Measurements from ENCODE around the gene JMJD1C. TPM values are rescaled to one million over a fixed set of nuclear protein-coding genes. Genes with fewer than 3 reads are reported as not detected.

Gene JMJD1C
- total RNA-seq, 4 donors from 2014 or later: 76.2 to 150 (median 101) TPM

GRCh38 chr10:63456437-63457210 lies 9.2 kb downstream of the JMJD1C start:
- Histone ChIP-seq H3K4me1 (peaks cover 0 to 18% (median 3%) of the 10 kb centered on the region in 3 donors), H3K27me3 (no peaks in the 10 kb centered on the region), H3K4me3 (no peak overlapping the region), H3K27ac (no peak overlapping the region), H3K9me3 (no peaks in the 10 kb centered on the region), H3K36me3 (no peaks in the 10 kb centered on the region)
- no peak for ATAC-seq
- TF ChIP-seq POLR2AphosphoS5 (IDR thresholded peaks at IDR 0.05) (no peak), POLR2A (IDR thresholded peaks at IDR 0.05) (no peak), CTCF (IDR thresholded peaks at IDR 0.05) (no peak), EP300 (IDR thresholded peaks at IDR 0.05) (no peak)
- WGBS, 2 donors (ENCODE audit: low coverage in 1 of 2): 51 to 69% methylated on average over 2 of the region's 2 CpGs

- H3K9me3 ChIP-seq: no peaks in the 10 kb centered on the region
- H3K27ac ChIP-seq: no peak overlapping the region
- H3K27me3 ChIP-seq: no peaks in the 10 kb centered on the region
- H3K36me3 ChIP-seq: no peaks in the 10 kb centered on the region
- ATAC-seq: no peak
- no peak overlapping the region for H3K4me3 ChIP-seq
- peaks cover 0 to 18% (median 3%) of the 10 kb centered on the region in 3 donors for H3K4me1 ChIP-seq
- TF ChIP-seq CTCF (IDR thresholded peaks at IDR 0.05) (no peak), POLR2AphosphoS5 (IDR thresholded peaks at IDR 0.05) (no peak), EP300 (IDR thresholded peaks at IDR 0.05) (no peak), POLR2A (IDR thresholded peaks at IDR 0.05) (no peak)
Measured at GRCh38 chr10:63455507-63455906, 10.3 kb downstream of the JMJD1C start.

- Histone ChIP-seq H3K27ac (no peak overlapping the region), H3K4me3 (no peak overlapping the region), H3K4me1 (peaks cover 0 to 18% (median 3%) of the 10 kb centered on the region in 3 donors), H3K27me3 (no peaks in the 10 kb centered on the region), H3K36me3 (no peaks in the 10 kb centered on the region), H3K9me3 (no peaks in the 10 kb centered on the region)
- ATAC-seq: no peak
- 50% methylated on average over 2 of the region's 2 CpGs for WGBS, 2 donors (ENCODE audit: low coverage in 1 of 2)
- no peak for TF ChIP-seq CTCF (IDR thresholded peaks at IDR 0.05)
- TF ChIP-seq EP300 (IDR thresholded peaks at IDR 0.05): no peak
- no peak for TF ChIP-seq POLR2AphosphoS5 (IDR thresholded peaks at IDR 0.05)
- no peak for TF ChIP-seq POLR2A (IDR thresholded peaks at IDR 0.05)
Measured at GRCh38 chr10:63454631-63455030, 11.1 kb downstream of the JMJD1C start.

- no peak overlapping the region for H3K27ac ChIP-seq
- H3K4me1 ChIP-seq: peaks cover 0 to 16% (median 3%) of the 10 kb centered on the region in 3 donors
- no peak overlapping the region for H3K4me3 ChIP-seq
- H3K36me3 ChIP-seq: no peaks in the 10 kb centered on the region
- no peak for ATAC-seq
- no peaks in the 10 kb centered on the region for H3K9me3 ChIP-seq
- H3K27me3 ChIP-seq: no peaks in the 10 kb centered on the region
- TF ChIP-seq POLR2AphosphoS5 (IDR thresholded peaks at IDR 0.05) (no peak), CTCF (IDR thresholded peaks at IDR 0.05) (no peak), POLR2A (IDR thresholded peaks at IDR 0.05) (no peak)
Measured at GRCh38 chr10:63452524-63452923, 13.3 kb downstream of the JMJD1C start.

GRCh38 chr10:63446716-63447440 lies 18.9 kb downstream of the JMJD1C start:
- ATAC-seq: no peak
- no peaks in the 10 kb centered on the region for H3K36me3 ChIP-seq
- peaks cover 0 to 21% (median 4%) of the 10 kb centered on the region in 3 donors for H3K4me1 ChIP-seq
- no peak overlapping the region for H3K27ac ChIP-seq
- 73 to 100% methylated on average over 1 of the region's 1 CpG for WGBS, 2 donors (ENCODE audit: low coverage in 1 of 2)
- no peaks in the 10 kb centered on the region for H3K9me3 ChIP-seq
- TF ChIP-seq POLR2A (IDR thresholded peaks at IDR 0.05): no peak
- TF ChIP-seq EP300 (IDR thresholded peaks at IDR 0.05): no peak
- TF ChIP-seq CTCF (IDR thresholded peaks at IDR 0.05): no peak
- TF ChIP-seq POLR2AphosphoS5 (IDR thresholded peaks at IDR 0.05): no peak
- no peak overlapping the region for H3K4me3 ChIP-seq
- no peaks in the 10 kb centered on the region for H3K27me3 ChIP-seq
